GM19463 (cell line): ENCODE results near the gene CDK7.

ENCODE experiments used
- ATAC-seq: cut with Tn5 transposase; IDR thresholded peaks from one replicate; pipeline ENCODE4 v1.9.1; 2021; ENCODE audit warnings: mild to moderate bottlenecking, moderate library complexity; ENCODE audit not compliant: unreplicated experiment

Gene CDK7

GRCh38 chr5:69288688-69289087 lies 54.0 kb downstream of the CDK7 start:
- ATAC-seq = no peak

GRCh38 chr5:69292306-69292705 lies 57.6 kb downstream of the CDK7 start:
- ATAC-seq = no peak

GRCh38 chr5:69293882-69294281 lies 59.2 kb downstream of the CDK7 start:
- no peak for ATAC-seq

- no peak for ATAC-seq
Measured at GRCh38 chr5:69295088-69295754, 60.5 kb downstream of the CDK7 start.

GRCh38 chr5:69299625-69300024 lies 64.9 kb downstream of the CDK7 start:
- no peak for ATAC-seq

- no peak for ATAC-seq
Measured at GRCh38 chr5:69300537-69301203, 66.0 kb downstream of the CDK7 start.

- ATAC-seq = no peak
Measured at GRCh38 chr5:69305512-69305911, 70.8 kb downstream of the CDK7 start.

GRCh38 chr5:69308046-69308553 lies 73.4 kb downstream of the CDK7 start:
- ATAC-seq = no peak

- ATAC-seq = no peak
Measured at GRCh38 chr5:69309380-69309779, 74.7 kb downstream of the CDK7 start.

GRCh38 chr5:69312459-69313160 lies 77.9 kb downstream of the CDK7 start:
- ATAC-seq = no peak

- ATAC-seq = no peak
Measured at GRCh38 chr5:69313428-69313827, 78.7 kb downstream of the CDK7 start.

GRCh38 chr5:69315972-69316371 lies 81.3 kb downstream of the CDK7 start:
- ATAC-seq = no peak

GRCh38 chr5:69317391-69317790 lies 82.7 kb downstream of the CDK7 start:
- no peak for ATAC-seq

- ATAC-seq = no peak
Measured at GRCh38 chr5:69326365-69326764, 91.7 kb downstream of the CDK7 start.
